ENCODE data around the gene TSSK6. TPM values are rescaled to one million over a fixed set of nuclear protein-coding genes. Genes with fewer than 3 reads are reported as not detected.
A peak's percentile ranks its signal among the peaks of the same experiment; 100 is the strongest.

Gene TSSK6
- total and polyA plus RNA-seq, 10 donors = 1.7 to 5.6 (median 3.0) TPM

DNA sequence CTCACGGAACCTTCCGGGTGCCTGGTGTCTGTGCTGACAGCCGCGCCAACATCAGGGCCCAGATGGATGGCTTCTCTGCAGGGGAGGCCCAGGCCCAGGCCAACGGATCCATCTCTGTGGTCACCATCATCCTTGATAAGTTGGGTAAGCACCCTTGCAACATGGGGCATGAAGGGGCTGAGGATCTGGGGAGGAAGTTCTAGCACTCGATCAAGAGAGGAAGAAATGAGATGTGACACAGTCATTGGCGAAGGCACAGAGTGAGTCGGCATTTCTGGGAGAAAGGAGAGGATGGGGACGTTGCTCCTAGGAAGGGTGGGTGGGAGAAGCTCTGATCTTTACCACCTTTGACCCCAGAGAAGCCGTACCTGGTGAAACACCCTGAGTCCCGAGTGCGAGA, 27.2 kb upstream of the TSSK6 start:
- intact Hi-C loops (cut with DNase I; ENCODE audit: low total_unique reads) = no loop called here
- H3K27me3 ChIP-seq (replicated peaks in 1 of 7) = peaks cover 0 to 97% (median 55%) of the 10 kb centered on the region in 7 donors
- no peak for DNase-seq
- TF ChIP-seq, protein P1, sequence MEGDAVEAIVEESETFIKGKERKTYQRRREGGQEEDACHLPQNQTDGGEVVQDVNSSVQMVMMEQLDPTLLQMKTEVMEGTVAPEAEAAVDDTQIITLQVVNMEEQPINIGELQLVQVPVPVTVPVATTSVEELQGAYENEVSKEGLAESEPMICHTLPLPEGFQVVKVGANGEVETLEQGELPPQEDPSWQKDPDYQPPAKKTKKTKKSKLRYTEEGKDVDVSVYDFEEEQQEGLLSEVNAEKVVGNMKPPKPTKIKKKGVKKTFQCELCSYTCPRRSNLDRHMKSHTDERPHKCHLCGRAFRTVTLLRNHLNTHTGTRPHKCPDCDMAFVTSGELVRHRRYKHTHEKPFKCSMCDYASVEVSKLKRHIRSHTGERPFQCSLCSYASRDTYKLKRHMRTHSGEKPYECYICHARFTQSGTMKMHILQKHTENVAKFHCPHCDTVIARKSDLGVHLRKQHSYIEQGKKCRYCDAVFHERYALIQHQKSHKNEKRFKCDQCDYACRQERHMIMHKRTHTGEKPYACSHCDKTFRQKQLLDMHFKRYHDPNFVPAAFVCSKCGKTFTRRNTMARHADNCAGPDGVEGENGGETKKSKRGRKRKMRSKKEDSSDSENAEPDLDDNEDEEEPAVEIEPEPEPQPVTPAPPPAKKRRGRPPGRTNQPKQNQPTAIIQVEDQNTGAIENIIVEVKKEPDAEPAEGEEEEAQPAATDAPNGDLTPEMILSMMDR (IDR thresholded peaks at IDR 0.05 in 8 of 11, conservative IDR thresholded peaks at IDR 0.05 in 3 of 11) = no peak
- TF ChIP-seq POLR2A (IDR thresholded peaks at IDR 0.05) = no peak
- no peak for TF ChIP-seq POLR2AphosphoS5 (IDR thresholded peaks at IDR 0.05)
- peaks cover 10 to 53% (median 33%) of the 10 kb centered on the region in 6 donors for H3K4me1 ChIP-seq
- WGBS, 5 donors = 46 to 72% (median 65%) methylated on average over 12 of the region's 12 CpGs
- H3K36me3 ChIP-seq = no peaks in the 10 kb centered on the region
- H3K9me3 ChIP-seq = peaks cover 0 to 7% (median 0%) of the 10 kb centered on the region in 8 donors
- H3K27ac ChIP-seq = peak overlapping the region in 3 of 8 donors; percentile 36 to 43 (median 36)
- H3K4me3 ChIP-seq = no peak overlapping the region

DNA sequence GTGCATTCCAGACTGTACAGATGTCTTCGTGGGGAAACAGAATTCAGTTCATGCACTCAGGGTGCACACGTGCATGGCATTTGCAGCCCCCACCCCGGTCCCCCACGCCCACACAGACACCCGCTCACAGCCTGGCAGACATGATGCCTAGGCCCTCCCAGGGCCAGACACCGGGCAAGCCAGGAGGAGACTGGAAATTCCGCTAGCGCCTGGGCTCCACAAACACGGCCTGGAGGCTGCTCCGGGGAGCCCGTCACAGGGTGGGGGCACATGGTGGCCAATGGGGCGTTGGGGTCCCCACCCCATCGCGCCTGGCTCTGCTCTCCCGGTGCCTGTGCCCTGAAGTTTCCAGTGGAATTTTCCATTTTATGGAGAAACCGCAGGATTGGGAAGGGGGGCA, 26.3 kb upstream of the TSSK6 start:
- DNase-seq = no peak
- Histone ChIP-seq H3K36me3 (no peaks in the 10 kb centered on the region), H3K9me3 (peaks cover 0 to 7% (median 0%) of the 10 kb centered on the region in 8 donors), H3K4me1 (peaks cover 10 to 58% (median 35%) of the 10 kb centered on the region in 6 donors), H3K4me3 (peak overlapping the region in 2 of 8 donors; percentile 31 to 64), H3K27me3 (replicated peaks in 1 of 7) (peaks cover 0 to 97% (median 55%) of the 10 kb centered on the region in 7 donors), H3K27ac (no peak overlapping the region)
- intact Hi-C loops (cut with DNase I; ENCODE audit: low total_unique reads) = no loop called here
- TF ChIP-seq, protein P1 (IDR thresholded peaks at IDR 0.05 in 8 of 11, conservative IDR thresholded peaks at IDR 0.05 in 3 of 11) = no peak
- TF ChIP-seq POLR2A (IDR thresholded peaks at IDR 0.05) = no peak
- no peak for TF ChIP-seq POLR2AphosphoS5 (IDR thresholded peaks at IDR 0.05)
- WGBS, 5 donors = 79 to 94% (median 80%) methylated on average over 9 to 16 of the region's 16 CpGs

DNA sequence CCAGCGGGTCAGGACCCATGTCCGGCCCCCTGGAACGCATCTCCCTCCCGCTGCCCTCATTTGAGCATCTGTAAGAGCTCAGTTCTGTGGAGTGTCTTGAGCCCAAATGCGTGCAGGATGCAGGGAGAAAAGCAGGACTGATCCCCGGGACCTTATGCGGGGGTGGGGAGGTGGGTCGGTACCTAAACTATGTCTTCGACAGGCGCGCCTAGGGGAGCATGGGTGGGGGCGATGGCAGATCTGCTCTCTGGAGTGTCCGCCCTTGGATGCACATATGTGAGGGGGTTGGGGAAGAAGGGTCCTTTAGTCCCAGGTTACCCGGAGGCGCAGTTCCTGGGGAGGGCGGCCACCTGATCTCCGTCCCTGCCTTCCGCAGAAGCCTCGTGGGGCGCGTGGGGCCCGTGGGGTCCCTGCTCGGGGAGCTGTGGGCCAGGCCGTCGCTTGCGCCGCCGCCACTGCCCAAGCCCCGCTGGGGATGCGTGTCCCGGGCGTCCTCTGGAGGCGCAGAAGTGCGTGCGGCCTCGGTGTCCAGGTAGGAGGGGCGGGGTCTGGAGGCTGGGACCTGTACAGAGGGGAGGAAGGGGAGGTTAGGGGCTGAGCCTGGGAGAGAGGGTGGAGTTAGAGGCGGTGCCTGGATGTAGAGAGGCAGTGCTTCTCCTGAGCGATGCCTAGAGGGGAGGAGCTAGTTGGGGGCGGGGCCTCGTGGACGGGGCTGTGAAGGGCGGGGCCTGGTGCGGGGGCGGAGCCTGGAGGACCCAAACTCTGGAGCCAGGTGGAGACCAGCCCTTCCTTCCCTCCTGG, 25.6 kb upstream of the TSSK6 start:
- DNase-seq = peak; percentile 87
- TF ChIP-seq POLR2AphosphoS5 (IDR thresholded peaks at IDR 0.05) (no peak), POLR2A (IDR thresholded peaks at IDR 0.05) (no peak)
- TF ChIP-seq, protein P1 (IDR thresholded peaks at IDR 0.05 in 8 of 11, conservative IDR thresholded peaks at IDR 0.05 in 3 of 11) = no peak
- H3K27me3 ChIP-seq (replicated peaks in 1 of 7) = peaks cover 0 to 95% (median 54%) of the 10 kb centered on the region in 7 donors
- peak overlapping the region in 2 of 8 donors; percentile 41 to 48 for H3K27ac ChIP-seq
- H3K36me3 ChIP-seq = no peaks in the 10 kb centered on the region
- peaks cover 10 to 58% (median 35%) of the 10 kb centered on the region in 6 donors for H3K4me1 ChIP-seq
- H3K4me3 ChIP-seq = peak overlapping the region in 7 of 8 donors; percentile 6 to 64 (median 26)
- intact Hi-C loops (cut with DNase I; ENCODE audit: low total_unique reads) = no loop called here
- H3K9me3 ChIP-seq = peaks cover 0 to 7% (median 0%) of the 10 kb centered on the region in 8 donors
- whole genome bisulfite sequencing, 5 donors = 4 to 7% (median 5%) methylated on average over 26 to 45 of the region's 45 CpGs

Measured in spleen (tissue), 11 donors.